CD4-positive, alpha-beta memory T cell (primary cell): ENCODE data around the gene NOSIP. TPM values are rescaled to one million over a fixed set of nuclear protein-coding genes. Genes with fewer than 3 reads are reported as not detected.

Experiments used
- CTCF ChIA-PET: fragments of 350-600 bp; sonication (Branson Sonifier 250); formaldehyde crosslinking; loops from one replicate; lab custom pipeline; 2021; ENCODE audit warnings: inconsistent platforms; ENCODE audit not compliant: partially characterized antibody; lab: Charles Lee
- POLR2A ChIA-PET: fragments of 350-600 bp; sonication (Branson Sonifier 250); formaldehyde crosslinking; loops from one replicate; lab custom pipeline; 2021; ENCODE audit not compliant: partially characterized antibody; lab: Charles Lee
- DNase-seq, 5 donors: peaks; one replicate each; pipeline versions ENCODE4 v3.0.0 to v3.0.0-alpha.2; 2020 to 2022; ENCODE audit warnings: mixed read lengths in 1 of 5
- H3K27ac ChIP-seq: one replicate; pipeline ENCODE4 v1.7.0; 2013; ENCODE audit warnings: low read depth, low read length
- H3K27me3 ChIP-seq: 2 replicates; pipeline ENCODE4 v1.7.0; 2013; ENCODE audit warnings: mild to moderate bottlenecking, low read length, moderate library complexity; ENCODE audit not compliant: insufficient read depth
- H3K36me3 ChIP-seq: 2 replicates; pipeline ENCODE4 v1.7.0; 2013; ENCODE audit warnings: mild to moderate bottlenecking, low read length, moderate library complexity; ENCODE audit not compliant: insufficient read depth
- H3K4me1 ChIP-seq: 2 replicates; pipeline ENCODE4 v1.7.0; 2013; ENCODE audit warnings: mild to moderate bottlenecking, low read length, moderate library complexity; ENCODE audit not compliant: insufficient read depth
- H3K4me3 ChIP-seq, 2 donors: one replicate each; pipeline ENCODE4 v1.7.0; 2013; ENCODE audit warnings: low read length in 2 of 2, mild to moderate bottlenecking in 1 of 2
- H3K9me3 ChIP-seq, 2 donors: one replicate each; pipeline ENCODE4 v1.7.0; 2013; ENCODE audit warnings: low read length in 2 of 2, control low read depth in 1 of 2; ENCODE audit not compliant: control insufficient read depth in 1 of 2
- H3K27ac Mint-ChIP-seq, 7 donors: one replicate each; pipeline ENCODE4 v1.8.0; 2020 to 2021; ENCODE audit warnings: mixed read lengths in 7 of 7, mild to moderate bottlenecking in 6 of 7, inconsistent platforms in 3 of 7, moderate library complexity in 3 of 7
- H3K27me3 Mint-ChIP-seq, 2 donors: one replicate each; pipeline ENCODE4 v1.8.0; 2020 to 2021; ENCODE audit warnings: mixed read lengths in 2 of 2
- H3K36me3 Mint-ChIP-seq, 2 donors: one replicate each; pipeline ENCODE4 v1.8.0; 2020 to 2021; ENCODE audit warnings: mixed read lengths in 2 of 2, inconsistent platforms in 1 of 2, mild to moderate bottlenecking in 1 of 2
- H3K4me1 Mint-ChIP-seq, 4 donors: one replicate each; pipeline ENCODE4 v1.8.0; 2020 to 2021; ENCODE audit warnings: mixed read lengths in 4 of 4, mild to moderate bottlenecking in 1 of 4
- H3K4me3 Mint-ChIP-seq, 8 donors: one replicate each; pipeline ENCODE4 v1.8.0; 2020 to 2021; ENCODE audit warnings: mixed read lengths in 8 of 8, mild to moderate bottlenecking in 7 of 8, moderate library complexity in 6 of 8, inconsistent platforms in 3 of 8
- H3K9me3 Mint-ChIP-seq, 8 donors: one replicate each; pipeline ENCODE4 v1.8.0; 2020 to 2021; ENCODE audit warnings: mixed read lengths in 8 of 8, mild to moderate bottlenecking in 5 of 8, inconsistent platforms in 3 of 8, moderate library complexity in 1 of 8
- intact Hi-C: fragments of 100-400 bp; cut with micrococcal nuclease; formaldehyde crosslinking; loops from one replicate; pipeline ENCODE4 v1.15.1; 2023
- polyA plus RNA-seq, 2 donors: library from polyadenylated mRNA; unstranded; fragments of 300-500 nt; fragmentation: Illumina TruSeq; gene quantifications; one replicate each; pipeline ENCODE4 v1.2.3, GENCODE V29; 2021
- total RNA-seq, 2 experiments: library from RNA; stranded (reverse); gene quantifications; one replicate each; pipeline ENCODE4 v1.2.3, GENCODE V29; 2021

Gene NOSIP
- total and polyA plus RNA-seq, 4 experiments from 2014 or later, result 177 to 674 (median 421) TPM

- peaks cover 4% of the 10 kb centered on the region for H3K4me1 ChIP-seq
- no peaks in the 10 kb centered on the region for H3K9me3 ChIP-seq
- peaks cover 16 to 47% of the 10 kb centered on the region in 2 donors for H3K36me3 Mint-ChIP-seq
- peaks cover 5 to 24% (median 14%) of the 10 kb centered on the region in 4 donors for H3K4me1 Mint-ChIP-seq
- CTCF ChIA-PET, result no interaction called here
- H3K27ac ChIP-seq, result no peak overlapping the region
- no peaks in the 10 kb centered on the region for H3K27me3 Mint-ChIP-seq
- H3K36me3 ChIP-seq, result peaks cover 53% of the 10 kb centered on the region
- no peak overlapping the region for H3K27ac Mint-ChIP-seq
- DNase-seq, result no peak
- POLR2A ChIA-PET, result no interaction called here
- no peaks in the 10 kb centered on the region for H3K9me3 Mint-ChIP-seq
- intact Hi-C loops, result no loop called here
- no peak overlapping the region for H3K4me3 ChIP-seq
- H3K4me3 Mint-ChIP-seq, result peak overlapping the region in 1 of 8 donors; percentile 21
- H3K27me3 ChIP-seq, result no peaks in the 10 kb centered on the region
Measured at GRCh38 chr19:49601482-49602038, 21.2 kb upstream of the NOSIP start.

GRCh38 chr19:49599378-49600295, 19.3 kb upstream of the NOSIP start:
- H3K36me3 ChIP-seq, result peaks cover 52% of the 10 kb centered on the region
- intact Hi-C loops, result no loop called here
- Mint-ChIP-seq H3K9me3 (no peaks in the 10 kb centered on the region), H3K4me3 (no peak overlapping the region), H3K27me3 (no peaks in the 10 kb centered on the region), H3K36me3 (peaks cover 16 to 43% of the 10 kb centered on the region in 2 donors), H3K4me1 (peaks cover 5 to 19% (median 14%) of the 10 kb centered on the region in 4 donors), H3K27ac (peak overlapping the region in 4 of 7 donors; percentile 10 to 64 (median 52))
- no peak for DNase-seq
- CTCF ChIA-PET, result no interaction called here
- H3K9me3 ChIP-seq, result no peaks in the 10 kb centered on the region
- no peak overlapping the region for H3K4me3 ChIP-seq
- no peak overlapping the region for H3K27ac ChIP-seq
- POLR2A ChIA-PET, result no interaction called here
- no peaks in the 10 kb centered on the region for H3K27me3 ChIP-seq
- peaks cover 4% of the 10 kb centered on the region for H3K4me1 ChIP-seq

DNA sequence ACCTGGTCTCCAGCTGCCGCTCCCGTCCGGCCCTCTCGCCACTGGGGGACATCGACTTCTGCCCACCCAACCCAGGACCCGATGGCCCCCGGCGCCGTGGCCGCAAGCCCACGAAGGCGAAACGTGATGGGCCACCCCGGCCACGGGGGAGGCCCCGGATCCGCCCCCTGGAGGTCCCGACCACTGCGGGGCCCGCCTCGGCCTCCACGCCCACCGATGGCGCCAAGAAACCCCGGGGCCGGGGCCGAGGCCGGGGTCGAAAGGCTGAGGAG, 17.3 kb upstream of the NOSIP start:
- H3K27me3 ChIP-seq, result no peaks in the 10 kb centered on the region
- intact Hi-C loops, result no loop called here
- POLR2A ChIA-PET, result no interaction called here
- DNase-seq, result no peak
- no peak overlapping the region for H3K4me3 Mint-ChIP-seq
- CTCF ChIA-PET, result no interaction called here
- H3K9me3 ChIP-seq, result no peaks in the 10 kb centered on the region
- H3K27ac Mint-ChIP-seq, result no peak overlapping the region
- no peaks in the 10 kb centered on the region for H3K27me3 Mint-ChIP-seq
- peaks cover 51% of the 10 kb centered on the region for H3K36me3 ChIP-seq
- peaks cover 14 to 32% (median 24%) of the 10 kb centered on the region in 4 donors for H3K4me1 Mint-ChIP-seq
- H3K4me1 ChIP-seq, result peaks cover 17% of the 10 kb centered on the region
- peaks cover 18 to 51% of the 10 kb centered on the region in 2 donors for H3K36me3 Mint-ChIP-seq
- H3K27ac ChIP-seq, result no peak overlapping the region
- no peak overlapping the region for H3K4me3 ChIP-seq
- no peaks in the 10 kb centered on the region for H3K9me3 Mint-ChIP-seq

GRCh38 chr19:49596954-49597702, 16.8 kb upstream of the NOSIP start:
- H3K27me3 Mint-ChIP-seq, result no peaks in the 10 kb centered on the region
- Histone ChIP-seq H3K4me1 (peaks cover 22% of the 10 kb centered on the region), H3K9me3 (no peaks in the 10 kb centered on the region), H3K36me3 (peaks cover 48% of the 10 kb centered on the region), H3K4me3 (no peak overlapping the region), H3K27ac (no peak overlapping the region), H3K27me3 (no peaks in the 10 kb centered on the region)
- CTCF ChIA-PET, result no interaction called here
- no peaks in the 10 kb centered on the region for H3K9me3 Mint-ChIP-seq
- intact Hi-C loops, result no loop called here
- peaks cover 18 to 52% of the 10 kb centered on the region in 2 donors for H3K36me3 Mint-ChIP-seq
- H3K4me3 Mint-ChIP-seq, result no peak overlapping the region
- POLR2A ChIA-PET, result interaction anchor here (1.6 kb wide), 1 partner anchor 68 kb away, joined by 5 read pairs; no protein-coding TSS in a partner anchor
- no peak for DNase-seq
- no peak overlapping the region for H3K27ac Mint-ChIP-seq
- H3K4me1 Mint-ChIP-seq, result peaks cover 17 to 35% (median 28%) of the 10 kb centered on the region in 4 donors

- H3K27me3 ChIP-seq, result no peaks in the 10 kb centered on the region
- Mint-ChIP-seq H3K27me3 (no peaks in the 10 kb centered on the region), H3K36me3 (peaks cover 18 to 49% of the 10 kb centered on the region in 2 donors), H3K27ac (no peak overlapping the region), H3K4me1 (peaks cover 17 to 36% (median 26%) of the 10 kb centered on the region in 4 donors), H3K9me3 (no peaks in the 10 kb centered on the region), H3K4me3 (no peak overlapping the region)
- ChIA-PET POLR2A (interaction anchor here (1.5 to 3.9 kb wide), 4 partner anchors 22 to 80 kb away, joined by 3 to 21 read pairs (median 4); partner anchors contain the start of gene PRMT1), CTCF (no interaction called here)
- no peak overlapping the region for H3K27ac ChIP-seq
- peaks cover 43% of the 10 kb centered on the region for H3K36me3 ChIP-seq
- H3K4me3 ChIP-seq, result no peak overlapping the region
- DNase-seq, result no peak
- H3K9me3 ChIP-seq, result no peaks in the 10 kb centered on the region
- intact Hi-C loops, result no loop called here
- peaks cover 23% of the 10 kb centered on the region for H3K4me1 ChIP-seq
Measured at GRCh38 chr19:49596407-49596806, 16.1 kb upstream of the NOSIP start.

DNA sequence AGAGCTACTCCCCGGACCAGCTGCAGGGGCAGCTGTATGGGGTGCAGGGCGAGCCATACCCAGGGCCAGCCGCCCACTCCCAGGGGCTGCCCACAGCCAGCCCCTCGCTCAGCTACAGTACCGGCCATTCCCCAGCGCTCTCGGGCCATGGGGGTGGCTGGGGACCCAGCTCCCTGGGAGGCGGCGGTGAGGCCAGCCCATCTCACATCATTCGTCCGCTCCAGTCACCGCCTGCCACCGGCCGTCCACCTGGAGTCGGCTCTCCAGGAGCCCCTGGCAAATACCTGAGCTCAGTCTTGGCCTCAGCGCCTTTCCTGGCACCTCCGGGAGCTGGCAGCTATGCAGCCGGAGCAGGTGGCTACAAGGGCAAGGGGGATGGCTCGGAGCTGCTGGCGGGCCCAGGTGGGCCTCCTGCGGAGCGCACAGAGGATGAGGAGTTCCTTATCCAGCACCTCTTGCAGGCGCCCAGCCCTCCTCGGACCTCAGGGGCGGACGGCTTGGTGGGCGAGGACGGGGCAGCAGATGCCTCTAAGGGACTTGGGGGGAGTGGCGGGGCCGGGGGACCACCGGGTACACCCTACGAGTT, 15.6 kb upstream of the NOSIP start:
- H3K9me3 ChIP-seq, result no peaks in the 10 kb centered on the region
- DNase-seq, result no peak
- Mint-ChIP-seq H3K36me3 (peaks cover 13 to 45% of the 10 kb centered on the region in 2 donors), H3K4me1 (peaks cover 16 to 33% (median 25%) of the 10 kb centered on the region in 4 donors), H3K27ac (no peak overlapping the region), H3K27me3 (no peaks in the 10 kb centered on the region), H3K9me3 (no peaks in the 10 kb centered on the region), H3K4me3 (no peak overlapping the region)
- H3K27ac ChIP-seq, result no peak overlapping the region
- H3K36me3 ChIP-seq, result peaks cover 41% of the 10 kb centered on the region
- ChIA-PET POLR2A (interaction anchor here (1.5 to 7.9 kb wide), 6 partner anchors 16 to 81 kb away, joined by 3 to 116 read pairs (median 11); partner anchors contain the start of genes NOSIP, PRMT1, PRRG2 and SCAF1), CTCF (no interaction called here)
- no peaks in the 10 kb centered on the region for H3K27me3 ChIP-seq
- peaks cover 23% of the 10 kb centered on the region for H3K4me1 ChIP-seq
- intact Hi-C loops, result no loop called here
- no peak overlapping the region for H3K4me3 ChIP-seq
